ENCODE results near the gene CNTN1. TPM values are rescaled to one million over a fixed set of nuclear protein-coding genes. Genes with fewer than 3 reads are reported as not detected.

CNTN1 gene
- total RNA-seq, 1 experiment from 2014 or later: 3.0 TPM

DNA sequence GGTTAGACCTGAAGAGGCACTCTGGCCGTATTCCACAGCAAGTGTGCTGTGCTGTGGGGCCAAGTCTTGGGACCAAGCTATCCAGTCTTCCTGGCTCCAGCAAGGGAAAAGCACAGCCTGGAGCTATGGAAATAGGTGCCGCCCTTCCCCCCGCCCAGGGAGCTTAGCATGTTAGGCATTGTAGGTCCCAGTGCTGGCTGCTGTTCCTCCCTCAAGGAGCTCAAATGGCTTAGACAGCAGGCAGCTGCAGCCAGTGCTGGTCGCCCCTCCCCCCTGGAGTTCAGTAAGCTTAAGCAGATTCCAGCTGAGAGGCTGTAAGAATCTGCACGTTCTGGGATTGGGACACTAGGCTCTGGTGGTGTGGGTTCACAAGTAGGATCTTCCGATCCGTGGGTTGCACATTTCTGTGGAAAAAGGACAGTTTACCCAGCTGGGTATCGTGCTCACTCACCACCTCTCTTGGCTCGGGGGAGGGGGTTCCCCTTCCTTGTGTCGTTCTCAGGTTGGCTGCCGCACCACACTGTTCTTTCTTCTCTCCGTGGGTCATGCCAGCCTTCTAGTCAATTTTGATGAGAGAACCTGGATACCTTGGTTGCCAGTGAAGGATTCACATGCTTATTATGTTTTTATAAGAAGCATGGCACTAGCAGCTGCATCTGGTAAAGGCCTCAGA lies 127.3 kb downstream of the CNTN1 start:
- Histone ChIP-seq H3K27me3 (ENCODE audit: insufficient read depth, low read length) (no peaks in the 10 kb centered on the region), H3K4me2 (ENCODE audit: low read length) (no peak overlapping the region), H4K20me1 (ENCODE audit: insufficient read depth) (no peaks in the 10 kb centered on the region), H3K4me3 (replicated peaks in 1 of 2; ENCODE audit: low read depth in 1 of 2, low read length in 2 of 2) (no peak overlapping the region), H2AFZ (ENCODE audit: low read depth, low read length, poor library complexity, severe bottlenecking) (no peak overlapping the region), H3K27ac (ENCODE audit: low read depth, low read length) (no peak overlapping the region), H3K36me3 (ENCODE audit: control insufficient read depth in 1 of 2, insufficient read depth in 2 of 2, low read length in 2 of 2) (no peaks in the 10 kb centered on the region), H3K4me1 (ENCODE audit: control insufficient read depth in 1 of 2, insufficient read depth in 2 of 2, low read length in 2 of 2) (no peaks in the 10 kb centered on the region), H3K9me3 (ENCODE audit: control insufficient read depth in 1 of 2, insufficient read depth in 1 of 2, low read depth in 1 of 2, low read length in 2 of 2) (no peaks in the 10 kb centered on the region), H3K9ac (ENCODE audit: low read length) (no peak overlapping the region), H3K9me2 (ENCODE audit: insufficient read depth) (no peaks in the 10 kb centered on the region), H3K79me2 (ENCODE audit: insufficient read depth, low read length) (no peaks in the 10 kb centered on the region)
- DNase-seq (ENCODE audit: low read depth, low spot score) (no peak), ATAC-seq (no peak)
- BruUV-seq (replicated peaks): no TSS peak
- CTCF ChIA-PET: no interaction called here
- no peak for TF ChIP-seq YY1 (IDR thresholded peaks at IDR 0.05; ENCODE audit: extremely low read depth, insufficient replicate concordance, low read depth, low read length)
- TF ChIP-seq, protein P1, sequence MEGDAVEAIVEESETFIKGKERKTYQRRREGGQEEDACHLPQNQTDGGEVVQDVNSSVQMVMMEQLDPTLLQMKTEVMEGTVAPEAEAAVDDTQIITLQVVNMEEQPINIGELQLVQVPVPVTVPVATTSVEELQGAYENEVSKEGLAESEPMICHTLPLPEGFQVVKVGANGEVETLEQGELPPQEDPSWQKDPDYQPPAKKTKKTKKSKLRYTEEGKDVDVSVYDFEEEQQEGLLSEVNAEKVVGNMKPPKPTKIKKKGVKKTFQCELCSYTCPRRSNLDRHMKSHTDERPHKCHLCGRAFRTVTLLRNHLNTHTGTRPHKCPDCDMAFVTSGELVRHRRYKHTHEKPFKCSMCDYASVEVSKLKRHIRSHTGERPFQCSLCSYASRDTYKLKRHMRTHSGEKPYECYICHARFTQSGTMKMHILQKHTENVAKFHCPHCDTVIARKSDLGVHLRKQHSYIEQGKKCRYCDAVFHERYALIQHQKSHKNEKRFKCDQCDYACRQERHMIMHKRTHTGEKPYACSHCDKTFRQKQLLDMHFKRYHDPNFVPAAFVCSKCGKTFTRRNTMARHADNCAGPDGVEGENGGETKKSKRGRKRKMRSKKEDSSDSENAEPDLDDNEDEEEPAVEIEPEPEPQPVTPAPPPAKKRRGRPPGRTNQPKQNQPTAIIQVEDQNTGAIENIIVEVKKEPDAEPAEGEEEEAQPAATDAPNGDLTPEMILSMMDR (IDR thresholded peaks at IDR 0.05 in 2 of 3, conservative IDR thresholded peaks at IDR 0.05 in 1 of 3; ENCODE audit: borderline replicate concordance in 1 of 3, insufficient read depth in 1 of 3, low read depth in 2 of 3, low read length in 2 of 3): no peak
- no peak for TF ChIP-seq SRF (IDR thresholded peaks at IDR 0.05; ENCODE audit: low read depth)
- intact Hi-C loops (cut with micrococcal nuclease): no loop called here
- POLR2A ChIA-PET: no interaction called here
- RAD21 ChIA-PET (ENCODE audit: low non-redundant PET in 1 of 2, low total read pairs in 2 of 2, uncharacterized antibody in 2 of 2, unreplicated experiment in 2 of 2): no interaction called here

DNA sequence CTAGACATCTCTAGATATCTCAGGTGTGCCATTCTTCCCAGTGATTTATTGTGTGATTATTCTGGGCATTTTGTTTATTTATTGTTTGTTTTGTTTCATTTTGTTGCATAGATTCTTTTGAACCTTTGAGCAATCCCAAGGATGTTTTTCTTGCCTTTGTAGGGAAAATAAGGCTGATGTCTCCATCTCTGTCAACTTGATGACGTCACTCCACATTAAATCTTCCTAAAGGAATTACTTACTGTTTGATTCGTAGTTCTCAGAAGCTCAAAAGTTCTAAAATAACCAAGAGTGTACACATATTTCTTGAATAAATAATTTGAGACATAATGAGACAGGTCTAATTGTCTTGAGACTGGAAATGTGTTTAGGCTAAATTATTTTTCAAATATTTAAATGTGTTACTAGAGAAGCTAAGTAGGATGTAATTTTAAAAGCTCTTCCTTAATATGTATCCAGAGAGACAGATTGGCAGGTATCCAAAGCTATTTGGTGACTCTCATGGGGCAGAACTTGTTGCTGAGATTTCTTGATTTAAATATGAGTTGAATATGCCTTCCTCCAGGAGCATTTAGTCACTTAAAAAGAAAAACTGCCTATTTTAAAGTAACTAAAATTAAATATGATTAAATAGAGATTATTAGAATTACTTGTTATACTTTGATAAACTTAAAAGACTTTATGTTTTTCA lies 128.7 kb downstream of the CNTN1 start:
- no peaks in the 10 kb centered on the region for H4K20me1 ChIP-seq (ENCODE audit: insufficient read depth)
- TF ChIP-seq EZH2phosphoT487 (IDR thresholded peaks at IDR 0.05; ENCODE audit: borderline replicate concordance) (no peak), SP1 (IDR thresholded peaks at IDR 0.05; ENCODE audit: low read depth) (no peak), ELF1 (IDR thresholded peaks at IDR 0.05; ENCODE audit: borderline replicate concordance, low read depth) (no peak), POLR2A (IDR thresholded peaks at IDR 0.05; ENCODE audit: borderline replicate concordance, extremely low read depth, insufficient read depth, insufficient read length) (no peak)
- TF ChIP-seq, protein P2, sequence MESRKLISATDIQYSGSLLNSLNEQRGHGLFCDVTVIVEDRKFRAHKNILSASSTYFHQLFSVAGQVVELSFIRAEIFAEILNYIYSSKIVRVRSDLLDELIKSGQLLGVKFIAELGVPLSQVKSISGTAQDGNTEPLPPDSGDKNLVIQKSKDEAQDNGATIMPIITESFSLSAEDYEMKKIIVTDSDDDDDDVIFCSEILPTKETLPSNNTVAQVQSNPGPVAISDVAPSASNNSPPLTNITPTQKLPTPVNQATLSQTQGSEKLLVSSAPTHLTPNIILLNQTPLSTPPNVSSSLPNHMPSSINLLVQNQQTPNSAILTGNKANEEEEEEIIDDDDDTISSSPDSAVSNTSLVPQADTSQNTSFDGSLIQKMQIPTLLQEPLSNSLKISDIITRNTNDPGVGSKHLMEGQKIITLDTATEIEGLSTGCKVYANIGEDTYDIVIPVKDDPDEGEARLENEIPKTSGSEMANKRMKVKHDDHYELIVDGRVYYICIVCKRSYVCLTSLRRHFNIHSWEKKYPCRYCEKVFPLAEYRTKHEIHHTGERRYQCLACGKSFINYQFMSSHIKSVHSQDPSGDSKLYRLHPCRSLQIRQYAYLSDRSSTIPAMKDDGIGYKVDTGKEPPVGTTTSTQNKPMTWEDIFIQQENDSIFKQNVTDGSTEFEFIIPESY (IDR thresholded peaks at IDR 0.05; ENCODE audit: extremely low read depth, insufficient replicate concordance, low read length): no peak
- H3K9me2 ChIP-seq (ENCODE audit: insufficient read depth): no peaks in the 10 kb centered on the region
- no peaks in the 10 kb centered on the region for H3K27me3 ChIP-seq (ENCODE audit: insufficient read depth, low read length)
- ChIA-PET CTCF (no interaction called here), POLR2A (no interaction called here), RAD21 (ENCODE audit: low non-redundant PET in 1 of 2, low total read pairs in 2 of 2, uncharacterized antibody in 2 of 2, unreplicated experiment in 2 of 2) (no interaction called here)
- no peaks in the 10 kb centered on the region for H3K36me3 ChIP-seq (ENCODE audit: control insufficient read depth in 1 of 2, insufficient read depth in 2 of 2, low read length in 2 of 2)
- no peak overlapping the region for H2AFZ ChIP-seq (ENCODE audit: low read depth, low read length, poor library complexity, severe bottlenecking)
- no peaks in the 10 kb centered on the region for H3K79me2 ChIP-seq (ENCODE audit: insufficient read depth, low read length)
- no TSS peak for BruUV-seq (replicated peaks)
- no peak overlapping the region for H3K27ac ChIP-seq (ENCODE audit: low read depth, low read length)
- H3K4me2 ChIP-seq (ENCODE audit: low read length): no peak overlapping the region
- ATAC-seq (no peak), DNase-seq (ENCODE audit: low read depth, low spot score) (no peak)
- intact Hi-C loops (cut with micrococcal nuclease): no loop called here
- no peaks in the 10 kb centered on the region for H3K4me1 ChIP-seq (ENCODE audit: control insufficient read depth in 1 of 2, insufficient read depth in 2 of 2, low read length in 2 of 2)
- H3K9me3 ChIP-seq (ENCODE audit: control insufficient read depth in 1 of 2, insufficient read depth in 1 of 2, low read depth in 1 of 2, low read length in 2 of 2): no peaks in the 10 kb centered on the region
- no peak overlapping the region for H3K4me3 ChIP-seq (replicated peaks in 1 of 2; ENCODE audit: low read depth in 1 of 2, low read length in 2 of 2)
- no peak overlapping the region for H3K9ac ChIP-seq (ENCODE audit: low read length)

Data from HCT116 (cell line).